Activated CD4-positive, alpha-beta T cell treated with anti-CD3 and anti-CD28 coated beads for 1 hour (primary cell): ENCODE measurements around the gene RAD21L1.

Experiments used
- DNase-seq: peaks from one replicate; pipeline ENCODE4 v3.0.0-alpha.2; 2020

RAD21L1 gene

DNA sequence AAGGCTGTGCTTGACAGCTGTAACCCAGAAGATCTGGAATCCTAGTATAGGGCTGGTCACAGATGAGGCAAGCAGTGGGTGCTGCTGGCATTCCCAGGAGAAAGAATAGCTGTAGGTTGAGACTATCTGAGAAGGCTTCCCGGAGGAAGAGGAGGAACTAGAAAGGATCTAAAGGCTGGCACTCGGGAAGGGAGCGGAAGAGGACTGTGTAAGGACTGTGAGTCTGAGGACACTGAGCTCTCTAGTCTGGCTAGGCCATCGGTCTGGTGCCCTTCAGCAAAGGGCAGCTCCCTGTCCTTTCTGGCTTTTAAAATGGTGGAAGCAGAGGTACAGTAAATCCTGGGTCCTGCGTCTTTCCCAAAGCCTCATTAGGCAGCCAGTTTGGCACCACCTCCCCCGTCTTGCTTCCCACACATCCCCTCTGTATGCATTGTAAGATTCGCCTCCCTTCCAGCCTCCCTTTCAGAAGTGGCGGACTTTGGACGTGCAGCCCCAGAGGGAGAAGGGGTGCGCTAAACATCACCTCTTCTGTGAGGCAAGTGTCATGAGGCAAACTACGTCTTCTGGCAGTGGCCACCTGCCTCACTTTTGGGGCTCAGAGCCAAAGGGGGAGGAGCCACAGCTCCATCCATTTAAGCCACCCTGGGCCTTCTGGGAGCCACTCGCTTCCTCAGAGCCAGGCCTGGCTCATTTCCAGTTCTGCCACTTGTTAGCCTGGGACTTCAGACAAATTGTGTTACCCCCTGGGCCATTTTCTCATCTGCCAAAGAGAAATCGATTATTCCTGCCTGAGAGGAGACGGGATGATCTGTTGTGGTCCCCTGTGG is 48.9 kb downstream of the RAD21L1 start:
- DNase-seq = no peak

GRCh38 chr20:1275919-1276318 is 50.1 kb downstream of the RAD21L1 start:
- no peak for DNase-seq

GRCh38 chr20:1277529-1278322 is 51.9 kb downstream of the RAD21L1 start:
- no peak for DNase-seq

DNA sequence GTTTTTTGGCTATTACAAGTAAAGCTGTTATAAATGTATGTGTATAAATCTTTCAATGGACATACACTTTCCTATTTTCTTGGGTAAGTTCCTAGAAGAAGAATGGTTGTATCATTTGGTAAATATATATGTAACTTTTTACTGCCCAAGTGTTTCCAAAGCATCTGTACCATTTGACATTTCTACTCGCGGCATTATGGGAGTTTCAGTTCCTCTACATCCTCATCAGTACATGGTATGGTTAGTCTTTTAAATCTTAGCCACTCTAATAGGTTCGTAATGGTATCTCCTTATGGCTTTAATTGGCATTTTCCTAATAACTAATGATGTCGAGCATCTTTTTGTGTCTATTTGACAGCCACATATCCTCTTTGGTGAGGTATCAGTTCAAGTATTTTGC is 53.1 kb downstream of the RAD21L1 start:
- no peak for DNase-seq

- no peak for DNase-seq
Measured at GRCh38 chr20:1280195-1281102, 54.6 kb downstream of the RAD21L1 start.

GRCh38 chr20:1281279-1282057 is 55.6 kb downstream of the RAD21L1 start:
- DNase-seq = no peak

DNA sequence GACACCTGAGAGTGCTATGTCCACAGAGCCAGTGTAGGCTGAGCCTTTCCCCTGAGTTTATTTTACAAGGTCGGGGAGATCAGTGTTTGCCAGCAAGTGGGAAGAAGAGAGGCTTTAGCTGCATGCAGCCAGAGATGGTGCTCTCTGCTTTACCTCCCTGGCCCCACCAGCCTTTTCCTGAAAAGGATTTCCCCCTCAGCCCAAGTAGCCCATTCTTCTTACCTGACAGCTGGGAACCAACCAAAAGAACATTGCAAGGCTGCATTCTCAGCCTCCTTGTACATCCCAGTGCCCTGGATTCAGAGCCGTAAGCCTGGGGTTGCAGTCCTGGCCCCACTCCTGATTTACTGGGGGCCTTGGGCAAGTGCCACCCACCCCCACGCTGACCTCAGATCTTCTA is 57.1 kb downstream of the RAD21L1 start:
- DNase-seq = no peak

DNA sequence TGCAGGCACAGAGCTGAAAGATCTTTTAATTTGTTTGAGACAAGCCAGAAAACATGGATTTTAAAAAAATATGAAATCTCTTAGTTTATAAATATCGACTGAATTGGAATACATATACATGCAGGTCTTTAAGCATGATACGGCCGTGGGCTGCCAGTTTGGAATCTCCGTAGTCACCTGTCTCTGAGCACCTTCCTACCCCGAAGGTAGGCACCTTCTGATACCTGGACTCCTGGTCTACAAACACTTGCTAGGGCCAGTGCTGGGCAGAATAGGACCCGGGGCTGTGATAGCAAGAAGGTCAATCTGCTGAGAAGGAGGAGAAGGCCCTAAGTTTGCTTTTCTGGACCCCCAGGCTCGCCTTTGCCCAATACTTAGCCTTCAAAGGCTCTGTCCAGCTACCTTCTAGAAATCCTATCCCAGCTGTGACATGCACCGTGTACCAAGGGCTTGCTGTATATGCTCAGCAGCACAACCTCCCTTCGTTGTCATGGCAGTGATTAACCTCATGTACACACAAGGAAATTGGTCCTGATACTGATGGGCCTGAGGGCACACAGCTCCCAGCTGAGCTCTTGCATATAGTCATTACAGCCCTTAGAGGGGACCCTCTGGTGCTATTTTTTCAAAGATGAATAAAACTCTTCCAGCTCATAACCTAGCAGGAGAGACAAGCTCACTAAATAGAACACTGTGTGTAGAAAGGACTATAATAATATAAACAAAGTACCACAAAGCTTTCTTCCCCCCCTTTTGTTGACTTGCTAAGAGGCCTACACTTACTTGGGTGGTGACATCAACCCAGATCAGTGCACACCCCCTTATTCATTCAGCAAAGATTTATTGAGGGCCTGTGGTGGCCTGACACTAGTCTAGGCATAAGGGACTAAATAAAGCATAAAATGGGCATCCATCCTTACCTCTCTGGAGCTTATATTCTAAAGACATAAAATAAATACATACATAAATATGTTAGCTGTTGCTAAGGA is 58.0 kb downstream of the RAD21L1 start:
- no peak for DNase-seq

DNA sequence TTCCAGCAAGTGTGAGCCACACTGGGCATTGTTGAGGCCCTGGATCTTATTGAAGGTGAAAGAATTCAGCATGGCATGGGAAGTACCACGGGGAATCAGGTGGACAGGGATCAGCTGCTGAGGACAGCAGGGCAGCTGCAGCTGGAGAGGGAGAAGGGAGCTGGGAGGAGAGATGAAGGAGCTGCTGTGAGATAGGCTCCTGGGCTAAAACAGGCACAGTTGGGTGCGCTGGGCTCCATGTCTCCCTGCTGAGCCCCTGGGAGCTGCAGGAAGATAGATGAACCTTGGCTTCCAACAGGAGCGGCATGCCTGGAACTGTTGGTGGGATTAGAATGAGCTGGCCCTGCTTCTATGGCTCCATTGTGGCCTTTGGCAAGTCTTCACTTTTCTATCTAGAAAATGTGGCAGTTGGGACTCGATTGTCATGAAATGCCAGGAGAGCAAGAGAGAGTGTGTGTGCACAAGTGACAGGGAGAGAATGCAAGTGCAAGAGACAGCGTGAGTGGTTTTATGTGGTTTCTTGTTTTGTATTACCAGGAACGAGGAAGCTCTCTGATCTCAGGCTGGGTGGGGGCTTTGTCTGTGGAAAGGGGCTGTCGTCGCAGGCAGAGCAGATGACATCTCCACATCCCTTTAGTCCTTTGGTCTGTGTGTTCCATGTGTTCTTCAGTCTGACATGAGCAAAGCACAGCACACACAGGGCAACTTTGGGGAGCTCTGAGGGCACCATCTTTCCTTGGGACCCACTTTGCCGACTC is 60.6 kb downstream of the RAD21L1 start:
- no peak for DNase-seq

DNA sequence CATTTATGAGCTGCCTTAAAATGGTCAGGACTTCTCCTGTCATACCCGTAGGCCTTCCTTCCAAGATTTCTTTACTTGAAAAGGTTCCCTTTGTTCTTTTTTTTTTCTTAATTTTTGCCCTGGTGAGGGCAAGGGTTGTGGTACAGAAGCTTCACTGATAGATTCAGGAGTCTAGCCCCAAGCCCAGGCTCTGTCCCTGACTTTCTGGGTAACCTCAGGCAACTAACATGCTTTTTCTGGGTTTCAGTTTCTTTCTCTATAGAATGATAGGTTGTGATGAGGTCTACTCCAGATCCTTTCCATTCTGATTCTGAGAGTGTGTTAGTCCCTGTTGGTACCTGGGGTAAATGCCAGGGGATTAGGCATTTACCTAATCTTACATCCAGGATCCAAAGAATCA is 61.5 kb downstream of the RAD21L1 start:
- no peak for DNase-seq

DNA sequence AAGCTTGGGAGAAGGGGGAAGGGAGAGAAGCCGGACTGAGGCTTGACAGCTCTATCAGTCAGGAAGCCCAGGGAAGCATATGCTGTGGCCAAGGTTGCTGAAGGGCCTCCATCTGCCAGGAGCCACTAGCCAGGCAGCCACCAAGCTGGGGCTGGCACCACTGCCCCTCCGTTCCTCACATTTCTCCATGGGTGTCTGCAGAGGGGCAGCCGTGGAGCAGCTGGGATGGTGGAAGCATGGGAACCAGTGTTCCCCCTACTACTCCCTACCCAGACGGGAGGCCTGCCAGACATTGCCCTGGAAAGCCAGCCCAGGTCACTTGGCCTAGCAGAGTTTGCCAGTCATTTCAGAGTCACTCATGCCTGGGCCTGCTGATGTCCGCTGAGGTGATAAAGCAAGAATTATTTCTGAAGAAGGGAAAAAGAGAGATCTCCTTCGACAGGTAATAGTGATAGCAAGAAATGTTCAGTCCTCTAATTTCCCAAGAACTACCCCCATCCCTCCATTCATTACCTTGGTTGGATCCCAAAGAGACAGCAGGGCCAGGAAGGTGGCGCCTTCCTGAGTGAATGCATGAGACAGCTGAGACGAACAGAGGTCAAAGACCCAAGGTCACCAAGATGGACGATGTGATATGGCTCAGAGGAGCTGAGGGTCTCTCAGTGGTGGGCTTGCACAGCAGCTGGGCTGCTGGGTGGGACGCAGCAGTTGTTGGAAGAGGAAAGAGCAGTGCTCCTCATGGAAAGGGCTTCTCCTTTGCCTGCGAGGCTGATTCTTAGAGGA is 62.1 kb downstream of the RAD21L1 start:
- no peak for DNase-seq

DNA sequence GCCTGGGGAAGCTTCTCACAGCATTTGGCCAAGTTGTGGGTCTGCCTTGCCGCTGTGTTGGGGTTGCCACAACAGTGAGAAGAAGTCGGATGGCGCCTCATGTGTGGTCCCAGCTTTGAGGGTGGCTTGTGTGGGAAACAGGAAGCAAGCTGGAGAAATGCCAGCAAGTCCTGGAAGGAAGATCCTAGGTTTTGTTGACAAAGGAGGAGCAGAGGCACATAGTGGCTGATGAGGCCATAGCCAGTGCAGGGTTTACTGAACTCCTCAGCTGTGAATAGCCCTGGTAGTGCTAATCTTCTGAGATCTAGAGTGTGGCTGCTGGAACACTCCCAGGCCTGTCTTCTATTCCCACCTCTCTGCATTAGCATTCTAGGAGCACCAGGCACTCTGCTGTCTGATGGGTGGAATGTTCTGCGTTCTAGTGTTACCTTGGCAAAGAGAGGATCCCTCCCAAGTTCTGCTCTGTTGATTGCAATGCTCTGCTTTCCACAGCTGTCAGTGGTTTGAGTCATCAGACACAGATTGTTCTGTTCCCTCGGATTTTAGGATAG is 65.4 kb downstream of the RAD21L1 start:
- DNase-seq = no peak

DNA sequence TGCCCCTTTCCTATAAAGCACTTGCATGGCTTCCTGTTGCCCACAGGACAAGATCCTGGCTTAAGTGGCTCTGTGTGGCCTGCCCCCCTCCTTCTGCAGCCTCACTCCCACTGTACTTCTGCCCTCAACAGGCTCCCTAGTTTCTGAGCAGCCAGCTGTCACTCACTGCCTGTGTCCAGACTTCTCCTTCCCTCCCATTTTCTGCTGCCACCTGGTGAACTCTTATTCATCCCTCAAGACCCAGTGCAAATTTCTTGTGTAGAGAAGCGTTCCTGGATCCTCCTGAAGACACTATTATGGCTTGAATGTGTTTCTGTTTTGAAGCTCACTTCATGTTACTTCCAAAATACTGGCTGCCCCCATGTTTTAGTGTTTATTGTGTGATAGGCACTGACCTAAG is 66.8 kb downstream of the RAD21L1 start:
- DNase-seq = no peak

DNA sequence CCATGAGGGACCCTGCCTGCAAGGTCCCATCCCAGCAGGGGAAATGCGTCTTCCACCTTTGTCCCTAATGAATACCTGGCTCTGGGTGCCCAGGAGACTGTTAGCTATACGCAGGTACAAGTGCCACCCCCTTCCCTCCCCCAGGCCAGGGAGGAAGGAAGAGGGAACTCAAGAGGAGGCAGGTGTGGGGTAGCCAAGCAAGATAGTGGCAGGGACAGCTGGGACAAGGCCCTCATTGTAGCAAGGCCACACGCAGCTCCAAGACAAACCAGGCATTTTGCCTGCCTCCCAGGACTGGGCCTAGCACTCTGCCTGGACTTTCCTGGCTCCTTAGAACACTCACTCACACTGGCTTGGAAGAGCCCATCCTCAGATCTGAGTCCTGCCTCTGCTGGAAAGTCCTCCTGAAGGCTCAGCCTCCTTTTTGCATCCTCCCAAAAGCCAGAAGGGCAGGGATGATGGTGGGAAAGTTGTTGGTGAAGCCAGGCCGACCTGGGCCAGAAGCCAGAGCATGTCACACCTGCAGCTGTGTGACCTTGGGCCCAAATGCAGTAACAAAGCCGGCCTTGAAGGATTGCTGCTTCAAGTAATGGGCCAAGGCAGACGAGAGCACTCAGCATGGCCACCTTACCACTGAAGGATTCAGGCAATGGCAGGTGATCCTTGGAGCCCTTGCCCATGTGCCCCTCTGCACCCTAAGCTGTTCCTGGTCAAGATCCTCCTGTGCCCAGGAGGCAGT is 68.0 kb downstream of the RAD21L1 start:
- no peak for DNase-seq

GRCh38 chr20:1294497-1294896 is 68.7 kb downstream of the RAD21L1 start:
- no peak for DNase-seq

DNA sequence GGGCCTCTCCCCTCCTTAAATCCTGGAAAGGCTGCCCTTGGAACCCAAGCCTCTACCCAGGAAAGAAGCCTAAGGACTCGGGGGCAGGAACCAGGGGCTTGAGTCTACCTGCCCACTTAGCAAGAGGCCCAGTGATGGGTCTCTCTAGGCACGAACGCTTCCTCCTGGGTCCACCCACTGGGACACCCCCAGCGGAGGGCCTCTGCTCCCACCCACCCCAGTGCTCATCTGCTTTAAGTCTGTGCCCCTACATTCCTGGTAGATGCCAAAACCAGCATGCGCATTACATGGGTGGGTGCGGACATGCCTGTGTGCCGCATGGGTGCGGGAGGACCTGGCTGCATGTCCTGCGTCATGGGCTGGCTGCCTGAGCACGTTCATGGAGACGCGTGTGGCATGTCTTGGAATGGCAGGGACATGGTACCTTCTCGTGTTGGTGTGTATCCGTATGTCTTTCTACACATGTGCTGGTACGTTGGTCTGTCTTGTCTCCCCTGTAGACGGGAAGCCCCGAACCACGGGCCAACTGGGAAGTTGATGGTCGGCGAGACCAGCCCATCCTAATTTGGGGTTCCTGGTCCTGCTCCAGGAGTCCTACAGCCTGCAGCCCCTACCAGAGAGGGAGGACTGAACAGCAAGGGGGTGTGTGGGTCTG is 69.6 kb downstream of the RAD21L1 start:
- no peak for DNase-seq

GRCh38 chr20:1296117-1296610 is 70.3 kb downstream of the RAD21L1 start:
- DNase-seq = no peak

GRCh38 chr20:1296922-1297321 is 71.1 kb downstream of the RAD21L1 start:
- DNase-seq = no peak
